CD8-positive, alpha-beta memory T cell (primary cell): ENCODE data around the gene ALKBH5. TPM values are rescaled to one million over a fixed set of nuclear protein-coding genes. Genes with fewer than 3 reads are reported as not detected.

Experiments
- CTCF ChIA-PET: fragments of 350-600 bp; sonication (Branson Sonifier 250); formaldehyde crosslinking; loops from one replicate; lab custom pipeline; 2021; ENCODE audit warnings: antibody characterized with exemption; lab: Charles Lee
- POLR2A ChIA-PET: fragments of 350-600 bp; sonication (Branson Sonifier 250); formaldehyde crosslinking; loops from one replicate; lab custom pipeline; 2021; ENCODE audit warnings: antibody characterized with exemption; lab: Charles Lee
- DNase-seq, 5 donors: peaks; one replicate each; pipeline versions ENCODE4 v3.0.0 to v3.0.0-alpha.2; 2020 to 2022; ENCODE audit warnings: mixed read lengths in 1 of 5
- H3K27ac ChIP-seq: one replicate; pipeline ENCODE4 v1.7.0; 2013; ENCODE audit warnings: low read depth, mild to moderate bottlenecking, low read length, moderate library complexity
- H3K27me3 ChIP-seq: 2 replicates; pipeline ENCODE4 v1.7.0; 2013; ENCODE audit warnings: low read length, mild to moderate bottlenecking; ENCODE audit not compliant: insufficient read depth, poor library complexity, severe bottlenecking
- H3K36me3 ChIP-seq: 2 replicates; pipeline ENCODE4 v1.7.0; 2013; ENCODE audit warnings: mild to moderate bottlenecking, low read length, moderate library complexity; ENCODE audit not compliant: insufficient read depth
- H3K4me1 ChIP-seq: 2 replicates; pipeline ENCODE4 v1.7.0; 2013; ENCODE audit warnings: mild to moderate bottlenecking, low read length, moderate library complexity; ENCODE audit not compliant: insufficient read depth
- H3K4me3 ChIP-seq: 2 replicates; pipeline ENCODE4 v1.7.0; 2013; ENCODE audit warnings: mild to moderate bottlenecking, low read length
- H3K9me3 ChIP-seq: 2 replicates; pipeline ENCODE4 v1.7.0; 2013; ENCODE audit warnings: mild to moderate bottlenecking, low read length
- H3K27ac Mint-ChIP-seq, 8 donors: one replicate each; pipeline ENCODE4 v1.8.0; 2020 to 2021; ENCODE audit warnings: mixed read lengths in 8 of 8, mild to moderate bottlenecking in 6 of 8, inconsistent platforms in 3 of 8, moderate library complexity in 3 of 8
- H3K27me3 Mint-ChIP-seq, 2 donors: one replicate each; pipeline ENCODE4 v1.8.0; 2020 to 2021; ENCODE audit warnings: mixed read lengths in 2 of 2, mild to moderate bottlenecking in 1 of 2, moderate library complexity in 1 of 2
- H3K36me3 Mint-ChIP-seq, 3 donors: one replicate each; pipeline ENCODE4 v1.8.0; 2020 to 2021; ENCODE audit warnings: mixed read lengths in 3 of 3, inconsistent platforms in 1 of 3, mild to moderate bottlenecking in 1 of 3
- H3K4me1 Mint-ChIP-seq, 3 donors: one replicate each; pipeline ENCODE4 v1.8.0; 2020 to 2021; ENCODE audit warnings: mixed read lengths in 3 of 3, inconsistent platforms in 1 of 3, mild to moderate bottlenecking in 1 of 3
- H3K4me3 Mint-ChIP-seq, 7 donors: one replicate each; pipeline ENCODE4 v1.8.0; 2020 to 2021; ENCODE audit warnings: mixed read lengths in 7 of 7, mild to moderate bottlenecking in 6 of 7, moderate library complexity in 4 of 7, inconsistent platforms in 2 of 7
- H3K9me3 Mint-ChIP-seq, 5 donors: one replicate each; pipeline ENCODE4 v1.8.0; 2020 to 2022; ENCODE audit warnings: mixed read lengths in 5 of 5, mild to moderate bottlenecking in 3 of 5, moderate library complexity in 2 of 5, inconsistent platforms in 1 of 5
- polyA plus RNA-seq: library from polyadenylated mRNA; unstranded; fragments of 300-500 nt; fragmentation: Illumina TruSeq; gene quantifications from one replicate; pipeline ENCODE4 v1.2.3, GENCODE V29; 2021
- total RNA-seq, 2 experiments: library from RNA; stranded (reverse); gene quantifications; one replicate each; pipeline ENCODE4 v1.2.3, GENCODE V29; 2021

ALKBH5 gene
- total and polyA plus RNA-seq, 3 experiments from 2014 or later = 117 to 152 (median 123) TPM

GRCh38 chr17:18187226-18187625 is 3.6 kb downstream of the ALKBH5 start:
- peak overlapping the region; percentile 77 to 97 (median 91) for H3K27ac Mint-ChIP-seq
- peak overlapping the region; percentile 94 to 98 (median 96) for H3K4me3 Mint-ChIP-seq
- H3K27ac ChIP-seq = no peak overlapping the region
- peaks cover 0 to 1% of the 10 kb centered on the region in 2 donors for H3K27me3 Mint-ChIP-seq
- peaks cover 0 to 66% (median 10%) of the 10 kb centered on the region in 3 donors for H3K36me3 Mint-ChIP-seq
- H3K4me1 Mint-ChIP-seq = peaks cover 70 to 76% (median 73%) of the 10 kb centered on the region in 3 donors
- no peaks in the 10 kb centered on the region for H3K9me3 ChIP-seq
- no peak for DNase-seq
- no peaks in the 10 kb centered on the region for H3K9me3 Mint-ChIP-seq
- H3K36me3 ChIP-seq = peaks cover 14% of the 10 kb centered on the region
- no peaks in the 10 kb centered on the region for H3K27me3 ChIP-seq
- CTCF ChIA-PET = no interaction called here
- POLR2A ChIA-PET = no interaction called here
- H3K4me3 ChIP-seq = peak overlapping the region; percentile 95
- peaks cover 77% of the 10 kb centered on the region for H3K4me1 ChIP-seq

GRCh38 chr17:18187821-18188761 is 4.5 kb downstream of the ALKBH5 start:
- H3K9me3 ChIP-seq = no peaks in the 10 kb centered on the region
- ChIA-PET POLR2A (interaction anchor here (1.2 kb wide), 1 partner anchor 12 kb away, joined by 3 read pairs; no protein-coding TSS in a partner anchor), CTCF (interaction anchor here (1.4 to 1.5 kb wide), 2 partner anchors 30 to 47 kb away, joined by 3 to 5 read pairs; no protein-coding TSS in a partner anchor)
- peaks cover 0 to 68% (median 10%) of the 10 kb centered on the region in 3 donors for H3K36me3 Mint-ChIP-seq
- H3K27ac ChIP-seq = no peak overlapping the region
- no peak for DNase-seq
- peaks cover 73 to 81% (median 74%) of the 10 kb centered on the region in 3 donors for H3K4me1 Mint-ChIP-seq
- H3K27ac Mint-ChIP-seq = peak overlapping the region; percentile 77 to 97 (median 86)
- H3K4me1 ChIP-seq = peaks cover 72% of the 10 kb centered on the region
- peak overlapping the region; percentile 95 for H3K4me3 ChIP-seq
- H3K9me3 Mint-ChIP-seq = no peaks in the 10 kb centered on the region
- peak overlapping the region; percentile 94 to 98 (median 96) for H3K4me3 Mint-ChIP-seq
- peaks cover 14% of the 10 kb centered on the region for H3K36me3 ChIP-seq
- H3K27me3 ChIP-seq = no peaks in the 10 kb centered on the region
- peaks cover 0 to 1% of the 10 kb centered on the region in 2 donors for H3K27me3 Mint-ChIP-seq

- CTCF ChIA-PET = interaction anchor here (0.8 to 0.9 kb wide), 2 partner anchors 19 to 27 kb away, joined by 3 read pairs; no protein-coding TSS in a partner anchor
Observed at GRCh38 chr17:18190628-18191235, 7.1 kb downstream of the ALKBH5 start.

GRCh38 chr17:18191236-18191667 is 7.6 kb downstream of the ALKBH5 start:
- no peak overlapping the region for H3K4me3 ChIP-seq
- no peak overlapping the region for H3K27ac ChIP-seq
- H3K4me1 ChIP-seq = peaks cover 66% of the 10 kb centered on the region
- CTCF ChIA-PET = interaction anchor here (0.8 to 1.2 kb wide), 3 partner anchors 9 to 27 kb away, joined by 3 to 4 read pairs (median 3); no protein-coding TSS in a partner anchor
- POLR2A ChIA-PET = interaction anchor here (0.7 to 1.7 kb wide), 2 partner anchors 8 to 130 kb away, joined by 3 to 5 read pairs; partner anchors contain the start of gene ALKBH5
- H3K4me1 Mint-ChIP-seq = peaks cover 75 to 91% (median 81%) of the 10 kb centered on the region in 3 donors
- H3K4me3 Mint-ChIP-seq = peak overlapping the region in 4 of 7 donors; percentile 5 to 49 (median 42)
- H3K9me3 Mint-ChIP-seq = no peaks in the 10 kb centered on the region
- peaks cover 31% of the 10 kb centered on the region for H3K36me3 ChIP-seq
- H3K27me3 ChIP-seq = no peaks in the 10 kb centered on the region
- no peak for DNase-seq
- H3K9me3 ChIP-seq = no peaks in the 10 kb centered on the region
- H3K27me3 Mint-ChIP-seq = no peaks in the 10 kb centered on the region
- H3K27ac Mint-ChIP-seq = peak overlapping the region in 7 of 8 donors; percentile 2 to 83 (median 57)
- H3K36me3 Mint-ChIP-seq = peaks cover 0 to 76% (median 6%) of the 10 kb centered on the region in 3 donors

More at GRCh38 chr17:18190628-18191235, 7.1 kb downstream of the ALKBH5 start:
- H3K27ac ChIP-seq = no peak overlapping the region
- H3K4me1 ChIP-seq = peaks cover 72% of the 10 kb centered on the region
- peaks cover 25% of the 10 kb centered on the region for H3K36me3 ChIP-seq
- no peaks in the 10 kb centered on the region for H3K27me3 Mint-ChIP-seq
- no peaks in the 10 kb centered on the region for H3K9me3 Mint-ChIP-seq
- H3K4me3 ChIP-seq = no peak overlapping the region
- DNase-seq = no peak
- peaks cover 0 to 76% (median 8%) of the 10 kb centered on the region in 3 donors for H3K36me3 Mint-ChIP-seq
- H3K27me3 ChIP-seq = no peaks in the 10 kb centered on the region
- peaks cover 79 to 91% (median 83%) of the 10 kb centered on the region in 3 donors for H3K4me1 Mint-ChIP-seq
- peak overlapping the region in 6 of 7 donors; percentile 9 to 60 (median 42) for H3K4me3 Mint-ChIP-seq
- POLR2A ChIA-PET = interaction anchor here (0.5 to 0.7 kb wide), 2 partner anchors 131 to 143 kb away, joined by 3 read pairs; no protein-coding TSS in a partner anchor
- H3K9me3 ChIP-seq = no peaks in the 10 kb centered on the region
- peak overlapping the region in 7 of 8 donors; percentile 33 to 83 (median 57) for H3K27ac Mint-ChIP-seq

- peaks cover 0 to 77% (median 7%) of the 10 kb centered on the region in 3 donors for H3K36me3 Mint-ChIP-seq
- DNase-seq = no peak
- Histone ChIP-seq H3K4me1 (peaks cover 59% of the 10 kb centered on the region), H3K27ac (no peak overlapping the region), H3K4me3 (no peak overlapping the region), H3K36me3 (peaks cover 30% of the 10 kb centered on the region), H3K9me3 (no peaks in the 10 kb centered on the region), H3K27me3 (no peaks in the 10 kb centered on the region)
- ChIA-PET CTCF (interaction anchor here (1.2 kb wide), 1 partner anchor 10 kb away, joined by 4 read pairs; no protein-coding TSS in a partner anchor), POLR2A (interaction anchor here (1.7 kb wide), 1 partner anchor 9 kb away, joined by 5 read pairs; the partner anchor contains the start of gene ALKBH5)
- peak overlapping the region in 4 of 7 donors; percentile 8 to 35 (median 28) for H3K4me3 Mint-ChIP-seq
- H3K4me1 Mint-ChIP-seq = peaks cover 72 to 91% (median 80%) of the 10 kb centered on the region in 3 donors
- peak overlapping the region in 5 of 8 donors; percentile 6 to 57 (median 37) for H3K27ac Mint-ChIP-seq
- no peaks in the 10 kb centered on the region for H3K27me3 Mint-ChIP-seq
- H3K9me3 Mint-ChIP-seq = no peaks in the 10 kb centered on the region
Observed at GRCh38 chr17:18191967-18192366, 8.3 kb downstream of the ALKBH5 start.

GRCh38 chr17:18194394-18194793 is 10.8 kb downstream of the ALKBH5 start:
- peaks cover 0 to 83% (median 9%) of the 10 kb centered on the region in 3 donors for H3K36me3 Mint-ChIP-seq
- H3K4me1 Mint-ChIP-seq = peaks cover 72 to 95% (median 80%) of the 10 kb centered on the region in 3 donors
- CTCF ChIA-PET = no interaction called here

GRCh38 chr17:18194804-18195203 is 11.2 kb downstream of the ALKBH5 start:
- ChIA-PET CTCF (no interaction called here), POLR2A (no interaction called here)
- Mint-ChIP-seq H3K36me3 (peaks cover 0 to 83% (median 9%) of the 10 kb centered on the region in 3 donors), H3K4me3 (no peak overlapping the region), H3K27ac (peak overlapping the region in 4 of 8 donors; percentile 2 to 60 (median 34)), H3K27me3 (no peaks in the 10 kb centered on the region), H3K9me3 (no peaks in the 10 kb centered on the region), H3K4me1 (peaks cover 68 to 93% (median 78%) of the 10 kb centered on the region in 3 donors)
- peaks cover 32% of the 10 kb centered on the region for H3K36me3 ChIP-seq
- no peak for DNase-seq
- H3K4me1 ChIP-seq = peaks cover 39% of the 10 kb centered on the region
- no peak overlapping the region for H3K4me3 ChIP-seq
- H3K27me3 ChIP-seq = no peaks in the 10 kb centered on the region
- no peak overlapping the region for H3K27ac ChIP-seq
- H3K9me3 ChIP-seq = no peaks in the 10 kb centered on the region

More at GRCh38 chr17:18194394-18194793, 10.8 kb downstream of the ALKBH5 start:
- Histone ChIP-seq H3K4me3 (no peak overlapping the region), H3K36me3 (peaks cover 33% of the 10 kb centered on the region), H3K27me3 (no peaks in the 10 kb centered on the region), H3K9me3 (no peaks in the 10 kb centered on the region), H3K4me1 (peaks cover 43% of the 10 kb centered on the region), H3K27ac (no peak overlapping the region)
- peak overlapping the region in 3 of 8 donors; percentile 13 to 60 (median 54) for H3K27ac Mint-ChIP-seq
- H3K4me3 Mint-ChIP-seq = no peak overlapping the region
- H3K27me3 Mint-ChIP-seq = no peaks in the 10 kb centered on the region
- H3K9me3 Mint-ChIP-seq = no peaks in the 10 kb centered on the region
- no peak for DNase-seq
- POLR2A ChIA-PET = no interaction called here
